Measurements from ENCODE around the gene DBI.
"Not testable (repeated sequence)": the region's sequence is repeated elsewhere in the genome, so short reads cannot be mapped to it uniquely, and the experiment has no call there.

Gene DBI

GRCh38 chr2:119367472-119368099, 809 bp downstream of the DBI start:
- in situ Hi-C loops (cut with MboI; ENCODE audit: low pct_unique_long_range_greater_than_20kb, low sequenced_read_pairs, unreplicated experiment): no loop called here
- DNase-seq (ENCODE audit: low spot score): peak; percentile 72
- TF ChIP-seq, protein P1, sequence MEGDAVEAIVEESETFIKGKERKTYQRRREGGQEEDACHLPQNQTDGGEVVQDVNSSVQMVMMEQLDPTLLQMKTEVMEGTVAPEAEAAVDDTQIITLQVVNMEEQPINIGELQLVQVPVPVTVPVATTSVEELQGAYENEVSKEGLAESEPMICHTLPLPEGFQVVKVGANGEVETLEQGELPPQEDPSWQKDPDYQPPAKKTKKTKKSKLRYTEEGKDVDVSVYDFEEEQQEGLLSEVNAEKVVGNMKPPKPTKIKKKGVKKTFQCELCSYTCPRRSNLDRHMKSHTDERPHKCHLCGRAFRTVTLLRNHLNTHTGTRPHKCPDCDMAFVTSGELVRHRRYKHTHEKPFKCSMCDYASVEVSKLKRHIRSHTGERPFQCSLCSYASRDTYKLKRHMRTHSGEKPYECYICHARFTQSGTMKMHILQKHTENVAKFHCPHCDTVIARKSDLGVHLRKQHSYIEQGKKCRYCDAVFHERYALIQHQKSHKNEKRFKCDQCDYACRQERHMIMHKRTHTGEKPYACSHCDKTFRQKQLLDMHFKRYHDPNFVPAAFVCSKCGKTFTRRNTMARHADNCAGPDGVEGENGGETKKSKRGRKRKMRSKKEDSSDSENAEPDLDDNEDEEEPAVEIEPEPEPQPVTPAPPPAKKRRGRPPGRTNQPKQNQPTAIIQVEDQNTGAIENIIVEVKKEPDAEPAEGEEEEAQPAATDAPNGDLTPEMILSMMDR (IDR thresholded peaks at IDR 0.05; ENCODE audit: extremely low read depth, insufficient read depth, missing control alignments): no peak

- in situ Hi-C loops (cut with MboI; ENCODE audit: low pct_unique_long_range_greater_than_20kb, low sequenced_read_pairs, unreplicated experiment): no loop called here
- TF ChIP-seq, protein P1 (IDR thresholded peaks at IDR 0.05; ENCODE audit: extremely low read depth, insufficient read depth, missing control alignments): no peak
- no peak for DNase-seq (ENCODE audit: low spot score)
Observed at GRCh38 chr2:119369845-119370244, 3.1 kb downstream of the DBI start.

DNA sequence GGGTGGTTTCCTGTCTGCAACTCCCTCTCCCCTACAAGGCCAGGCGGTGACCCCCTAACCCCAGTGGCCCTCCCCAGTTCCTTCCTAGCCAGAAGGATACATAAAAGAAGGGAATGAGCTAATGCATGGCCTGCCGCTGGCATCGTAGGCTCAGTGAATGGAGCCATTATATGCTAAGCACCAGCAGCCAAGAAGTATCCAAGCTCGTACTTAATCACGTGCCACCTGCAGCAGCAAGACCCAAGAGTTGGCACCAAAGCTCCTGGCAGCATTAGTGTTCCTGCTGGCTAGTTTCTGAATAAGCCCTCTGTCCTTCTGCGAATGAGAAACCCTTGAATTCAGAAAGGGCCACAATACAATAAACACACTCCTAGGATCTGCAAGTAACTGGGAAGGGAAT, 4.3 kb downstream of the DBI start:
- TF ChIP-seq, protein P1 (IDR thresholded peaks at IDR 0.05; ENCODE audit: extremely low read depth, insufficient read depth, missing control alignments): no peak
- in situ Hi-C loops (cut with MboI; ENCODE audit: low pct_unique_long_range_greater_than_20kb, low sequenced_read_pairs, unreplicated experiment): no loop called here
- no peak for DNase-seq (ENCODE audit: low spot score)

DNA sequence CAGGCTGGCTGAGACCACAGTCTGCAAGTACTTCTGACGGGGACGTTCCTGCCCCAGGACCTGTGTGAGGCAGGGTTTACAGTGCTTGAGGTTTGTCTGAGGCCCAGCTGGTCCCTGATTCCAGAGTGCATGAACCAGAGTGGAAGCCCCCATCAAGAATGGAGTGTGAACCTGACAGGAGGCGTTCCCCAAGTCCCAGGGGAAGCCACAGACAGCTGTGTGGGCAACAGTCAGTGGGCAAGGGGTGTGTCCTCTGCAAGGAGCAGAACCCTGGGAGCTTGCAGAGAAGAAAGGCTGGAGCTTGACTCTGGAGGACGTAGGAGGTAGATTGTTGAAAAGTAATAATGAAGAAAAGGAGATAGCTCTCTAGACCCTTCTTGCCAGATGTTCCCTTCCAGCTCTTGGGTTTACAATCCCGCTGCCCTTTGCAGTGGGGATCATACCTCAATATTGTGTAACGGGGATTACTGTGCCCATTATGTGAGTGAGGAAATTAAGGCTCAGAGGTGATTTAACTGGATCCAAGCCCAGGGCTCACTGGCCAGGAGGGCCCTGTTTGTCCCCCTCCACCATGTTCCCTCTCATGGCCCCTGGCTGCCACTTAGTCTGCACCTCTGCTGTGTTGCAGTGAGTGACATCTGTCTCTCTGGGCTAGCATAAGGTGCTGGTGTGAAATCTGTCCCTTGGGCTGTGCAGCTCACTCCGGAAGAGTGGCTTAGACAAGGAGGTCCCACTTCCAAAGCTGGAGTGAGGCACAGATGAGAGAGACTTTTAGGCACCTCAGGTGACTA, 6.2 kb downstream of the DBI start:
- no peak for DNase-seq (ENCODE audit: low spot score)
- in situ Hi-C loops (cut with MboI; ENCODE audit: low pct_unique_long_range_greater_than_20kb, low sequenced_read_pairs, unreplicated experiment): no loop called here
- TF ChIP-seq, protein P1 (IDR thresholded peaks at IDR 0.05; ENCODE audit: extremely low read depth, insufficient read depth, missing control alignments): no peak

GRCh38 chr2:119373907-119374745, 7.3 kb downstream of the DBI start:
- DNase-seq (ENCODE audit: low spot score); in situ Hi-C loops (cut with MboI; ENCODE audit: low pct_unique_long_range_greater_than_20kb, low sequenced_read_pairs, unreplicated experiment): not testable (repeated sequence)

DNA sequence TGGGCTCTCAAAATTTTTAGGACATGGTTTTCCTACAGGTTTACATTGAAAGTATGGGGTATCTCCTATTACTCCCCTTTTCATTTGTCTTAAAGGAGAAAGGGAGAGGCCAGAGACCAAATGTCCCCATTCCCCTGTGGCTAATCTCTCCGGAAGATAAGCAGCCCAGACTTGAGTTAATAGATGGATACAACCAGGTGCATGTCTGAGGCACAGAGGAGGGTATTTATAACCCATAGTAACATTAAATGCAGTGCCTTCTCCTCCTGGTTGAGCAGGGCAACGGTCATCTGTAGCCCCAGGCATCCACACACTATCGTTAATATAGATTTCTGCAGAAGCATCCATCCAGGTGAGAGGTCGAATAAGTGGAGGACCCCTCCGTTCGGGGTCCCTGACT, 9.6 kb downstream of the DBI start:
- in situ Hi-C loops (cut with MboI; ENCODE audit: low pct_unique_long_range_greater_than_20kb, low sequenced_read_pairs, unreplicated experiment); DNase-seq (ENCODE audit: low spot score): not testable (repeated sequence)

DNA sequence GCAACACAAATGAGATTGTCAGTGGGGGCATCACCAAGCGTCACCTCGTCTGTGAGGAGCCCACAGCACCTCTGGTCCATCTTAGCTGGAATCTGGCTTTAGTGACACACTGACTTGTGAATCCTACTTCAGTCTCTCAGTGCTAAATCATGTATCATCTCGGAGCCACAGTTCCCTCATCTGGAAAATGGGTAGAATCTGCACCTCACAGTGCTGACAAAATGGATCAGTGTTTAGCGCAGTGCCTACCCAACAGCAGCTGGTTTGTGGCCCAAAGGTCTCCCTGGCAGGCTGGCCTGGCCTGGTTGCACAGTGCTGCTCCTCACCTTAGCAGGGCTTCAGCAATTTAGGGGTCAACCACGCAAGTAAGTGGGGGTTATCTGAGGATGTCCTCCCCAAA, 10.0 kb downstream of the DBI start:
- TF ChIP-seq, protein P1 (IDR thresholded peaks at IDR 0.05; ENCODE audit: extremely low read depth, insufficient read depth, missing control alignments): no peak
- DNase-seq (ENCODE audit: low spot score): no peak
- in situ Hi-C loops (cut with MboI; ENCODE audit: low pct_unique_long_range_greater_than_20kb, low sequenced_read_pairs, unreplicated experiment): no loop called here

Measured in GM13977 (cell line).